Measurements from ENCODE around the gene RESP18.

- TF ChIP-seq, protein P1, sequence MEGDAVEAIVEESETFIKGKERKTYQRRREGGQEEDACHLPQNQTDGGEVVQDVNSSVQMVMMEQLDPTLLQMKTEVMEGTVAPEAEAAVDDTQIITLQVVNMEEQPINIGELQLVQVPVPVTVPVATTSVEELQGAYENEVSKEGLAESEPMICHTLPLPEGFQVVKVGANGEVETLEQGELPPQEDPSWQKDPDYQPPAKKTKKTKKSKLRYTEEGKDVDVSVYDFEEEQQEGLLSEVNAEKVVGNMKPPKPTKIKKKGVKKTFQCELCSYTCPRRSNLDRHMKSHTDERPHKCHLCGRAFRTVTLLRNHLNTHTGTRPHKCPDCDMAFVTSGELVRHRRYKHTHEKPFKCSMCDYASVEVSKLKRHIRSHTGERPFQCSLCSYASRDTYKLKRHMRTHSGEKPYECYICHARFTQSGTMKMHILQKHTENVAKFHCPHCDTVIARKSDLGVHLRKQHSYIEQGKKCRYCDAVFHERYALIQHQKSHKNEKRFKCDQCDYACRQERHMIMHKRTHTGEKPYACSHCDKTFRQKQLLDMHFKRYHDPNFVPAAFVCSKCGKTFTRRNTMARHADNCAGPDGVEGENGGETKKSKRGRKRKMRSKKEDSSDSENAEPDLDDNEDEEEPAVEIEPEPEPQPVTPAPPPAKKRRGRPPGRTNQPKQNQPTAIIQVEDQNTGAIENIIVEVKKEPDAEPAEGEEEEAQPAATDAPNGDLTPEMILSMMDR (conservative IDR thresholded peaks at IDR 0.05): no peak; the same call in 1 of the 2 replicates
- TF ChIP-seq EZH2 (IDR thresholded peaks at IDR 0.05; ENCODE audit: low read depth): no peak
These were observed 53.2 kb downstream of the RESP18 start, which contains the start of gene DNAJB2 for GRCh38 chr2:219279151-219279915.

Measured in PC-9 (cell line).